ENCODE data around the gene TPD52L1.
"Not testable (repeated sequence)": the region's sequence is repeated elsewhere in the genome, so short reads cannot be mapped to it uniquely, and the experiment has no call there.

Gene TPD52L1

DNA sequence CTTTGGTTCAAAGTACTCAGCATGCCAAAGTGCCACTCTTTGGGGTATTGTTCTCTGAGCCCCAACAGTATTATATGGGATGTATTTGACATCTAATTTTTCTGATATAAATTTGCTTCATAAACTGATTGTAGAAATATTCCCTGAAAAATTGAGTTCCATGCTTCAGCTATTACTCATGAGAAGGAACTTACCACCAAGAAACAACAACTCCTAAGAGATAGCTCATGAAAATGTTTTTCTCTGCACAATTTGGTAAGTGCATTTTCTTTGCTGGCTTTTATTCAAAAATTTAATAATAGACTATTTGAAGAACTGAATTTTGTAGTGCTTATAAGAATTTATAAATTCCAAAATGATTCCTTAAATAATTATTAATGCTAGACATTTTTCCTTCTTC lies 12.8 kb upstream of the TPD52L1 start:
- no peak for DNase-seq (ENCODE audit: low read depth in 1 of 2, low spot score in 1 of 2)

DNA sequence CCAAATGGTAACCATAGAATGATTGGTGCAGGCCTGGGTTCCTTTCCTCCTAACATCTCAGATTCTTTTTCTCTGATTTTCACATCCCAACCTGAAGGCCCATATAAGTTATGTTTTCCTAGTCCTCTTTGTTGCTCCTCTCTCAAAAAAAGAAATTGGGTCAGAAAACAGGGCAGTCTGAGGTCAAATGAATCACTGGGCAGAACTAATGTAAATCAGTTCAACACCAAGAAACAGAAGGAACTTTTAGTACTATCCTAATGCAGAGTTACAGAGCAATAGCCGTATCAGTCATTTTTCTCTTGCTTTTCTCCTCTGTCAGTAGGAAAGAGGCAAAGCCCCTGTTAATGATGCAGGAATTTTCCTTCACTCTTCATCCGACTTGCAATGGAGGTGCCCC lies 11.0 kb upstream of the TPD52L1 start:
- DNase-seq (ENCODE audit: low read depth in 1 of 2, low spot score in 1 of 2) = no peak

DNA sequence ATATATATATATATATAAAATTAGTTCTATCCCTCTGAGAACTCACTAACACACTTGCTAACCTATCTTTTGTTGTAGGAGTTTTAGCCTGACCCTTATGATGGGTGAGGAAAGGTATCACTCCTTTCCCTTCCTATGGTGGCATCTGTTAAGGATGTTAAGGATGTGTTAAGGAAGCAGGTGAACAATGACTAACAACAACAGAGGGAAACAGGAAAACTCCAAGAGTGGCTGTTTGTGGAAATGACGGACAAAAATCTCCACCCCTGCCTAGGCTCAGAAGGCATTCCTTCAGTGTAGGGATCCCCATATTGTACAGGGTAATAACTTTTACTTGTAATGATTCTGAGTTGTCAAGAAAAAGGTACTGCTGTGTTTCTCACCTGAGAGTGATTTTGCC lies 8.8 kb upstream of the TPD52L1 start:
- DNase-seq (ENCODE audit: low read depth in 1 of 2, low spot score in 1 of 2) = no peak

DNA sequence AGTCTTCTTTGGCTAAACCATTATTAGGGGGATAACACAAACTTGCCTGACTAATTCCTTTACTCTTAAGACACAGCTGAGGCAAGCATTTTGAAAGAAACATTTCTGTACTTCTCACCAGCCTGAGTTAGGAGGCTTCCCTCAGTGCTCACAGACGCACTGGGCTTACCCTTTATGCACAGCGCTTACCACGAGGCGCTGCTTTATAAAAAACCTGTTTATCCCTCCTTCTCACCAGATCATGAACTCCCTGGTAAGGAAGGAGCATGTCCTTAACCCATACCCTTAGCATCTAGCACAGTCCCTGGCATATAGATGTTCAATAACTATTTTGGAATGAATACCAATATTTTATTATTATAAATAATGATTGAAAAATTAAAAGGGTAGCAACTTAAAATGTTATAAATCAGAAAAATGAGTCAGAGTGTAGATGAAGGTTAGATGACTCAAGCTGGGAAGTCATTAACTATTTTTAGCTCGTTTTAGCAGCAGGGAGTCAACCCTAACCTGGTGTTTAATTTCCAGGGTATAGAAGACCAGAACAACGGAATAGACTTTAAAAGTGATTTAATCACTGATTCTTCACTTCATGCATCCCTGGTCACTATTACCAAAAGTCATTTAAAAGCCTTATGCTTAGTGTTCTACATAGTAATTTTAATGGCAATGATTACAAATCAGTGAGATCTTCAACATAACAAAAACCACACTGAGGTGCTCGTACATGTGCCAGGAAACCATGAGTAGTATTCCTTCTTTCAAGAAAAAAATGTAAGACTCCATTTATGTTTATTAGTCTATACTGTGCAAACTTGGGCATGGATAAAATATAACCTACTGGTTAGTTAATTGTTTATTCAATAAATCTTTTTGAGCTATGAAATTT lies 4.1 kb upstream of the TPD52L1 start:
- no peak for DNase-seq (ENCODE audit: low read depth in 1 of 2, low spot score in 1 of 2)

DNA sequence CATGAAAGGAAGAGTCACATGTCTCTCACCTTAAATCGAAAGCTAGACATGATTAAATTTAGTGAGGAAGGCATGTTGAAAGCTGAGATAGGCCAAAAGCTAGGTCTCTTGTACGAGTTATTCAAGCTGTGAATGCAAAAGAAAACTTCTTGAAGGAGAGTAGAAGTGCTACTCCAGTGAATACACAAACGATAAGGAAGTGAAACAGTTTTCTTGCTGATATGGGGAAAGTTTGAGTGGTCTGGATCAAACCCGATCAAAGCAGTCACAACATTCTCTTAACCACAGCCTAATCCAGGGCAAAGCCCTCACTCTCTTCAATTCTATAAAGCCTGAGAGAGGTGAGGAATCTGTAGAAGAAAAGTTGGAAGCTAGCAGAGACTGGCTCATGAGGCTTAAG lies 1.9 kb upstream of the TPD52L1 start:
- no peak for DNase-seq (ENCODE audit: low read depth in 1 of 2, low spot score in 1 of 2)

DNA sequence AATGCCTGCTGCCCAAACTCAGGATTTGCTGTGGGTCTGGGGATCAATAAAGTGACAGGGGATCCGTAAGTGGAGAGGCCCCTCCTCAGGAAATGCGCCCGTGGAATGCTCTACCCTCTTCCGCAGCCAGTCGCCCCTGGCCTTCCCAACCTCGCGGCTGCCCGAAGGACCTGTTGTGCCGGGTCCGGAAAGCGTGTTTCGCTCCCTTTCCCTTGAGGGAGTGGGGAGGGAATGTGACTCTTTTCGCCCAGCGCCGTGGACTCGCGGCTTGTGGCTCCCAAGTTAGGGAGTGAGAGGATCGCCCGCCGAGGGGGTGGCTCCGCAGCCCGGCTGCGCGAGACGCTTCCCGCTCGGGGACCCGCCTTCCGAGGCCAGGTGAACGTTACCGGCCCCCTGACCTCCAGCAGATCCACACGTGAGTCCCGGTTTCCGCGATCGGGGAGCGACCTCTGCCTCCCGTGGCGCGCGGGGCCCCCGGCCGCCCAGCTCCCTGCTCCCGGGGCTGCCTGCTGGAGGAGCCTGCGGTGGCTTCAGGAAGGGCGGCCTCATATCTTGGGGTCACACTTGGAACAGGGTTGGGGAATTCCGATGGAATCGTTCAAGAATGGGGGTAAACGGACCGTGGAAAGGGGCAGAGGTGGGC lies 666 bp downstream of the TPD52L1 start:
- peak in 1 of 2 donors; percentile 0 for DNase-seq (ENCODE audit: low read depth in 1 of 2, low spot score in 1 of 2)

DNA sequence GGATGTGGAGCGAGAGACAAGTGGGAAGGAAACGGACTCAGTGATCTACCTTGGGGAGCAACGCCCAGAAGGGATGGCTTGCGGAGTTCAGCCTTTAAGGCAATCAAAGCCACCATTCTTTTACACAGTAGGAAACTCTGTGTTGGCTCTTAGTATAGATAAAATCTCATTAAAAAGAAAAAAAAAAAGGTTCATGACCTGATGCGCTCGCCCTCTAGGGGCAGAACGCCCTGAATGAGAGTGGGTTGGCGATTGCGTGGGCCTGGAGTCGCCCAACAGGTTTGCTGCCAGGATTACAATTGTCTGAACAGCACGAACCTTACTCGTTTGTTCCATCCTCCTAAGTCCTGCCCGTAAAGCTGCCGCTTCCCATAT lies 1.2 kb downstream of the TPD52L1 start:
- peak in 1 of 2 donors; percentile 0 for DNase-seq (ENCODE audit: low read depth in 1 of 2, low spot score in 1 of 2)

DNA sequence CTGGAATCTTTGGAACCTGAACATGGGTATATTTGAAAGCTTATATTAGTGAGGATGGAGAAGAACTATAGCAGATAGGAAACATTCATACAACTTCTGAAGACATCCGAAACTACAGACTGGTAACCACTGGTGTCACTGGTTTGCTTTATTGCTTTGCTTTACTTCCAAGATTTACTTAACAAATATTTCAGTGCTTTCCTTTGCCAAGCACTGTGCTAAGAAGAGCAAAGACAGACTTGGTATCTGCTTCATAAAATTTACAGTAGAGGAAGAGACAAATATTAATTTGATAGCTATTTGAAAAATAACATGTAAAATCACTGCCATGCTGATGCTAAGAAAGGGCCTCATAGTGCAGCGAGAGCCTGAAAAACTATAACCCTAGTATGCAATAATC lies 1.8 kb downstream of the TPD52L1 start:
- DNase-seq (ENCODE audit: low read depth in 1 of 2, low spot score in 1 of 2) = no peak

DNA sequence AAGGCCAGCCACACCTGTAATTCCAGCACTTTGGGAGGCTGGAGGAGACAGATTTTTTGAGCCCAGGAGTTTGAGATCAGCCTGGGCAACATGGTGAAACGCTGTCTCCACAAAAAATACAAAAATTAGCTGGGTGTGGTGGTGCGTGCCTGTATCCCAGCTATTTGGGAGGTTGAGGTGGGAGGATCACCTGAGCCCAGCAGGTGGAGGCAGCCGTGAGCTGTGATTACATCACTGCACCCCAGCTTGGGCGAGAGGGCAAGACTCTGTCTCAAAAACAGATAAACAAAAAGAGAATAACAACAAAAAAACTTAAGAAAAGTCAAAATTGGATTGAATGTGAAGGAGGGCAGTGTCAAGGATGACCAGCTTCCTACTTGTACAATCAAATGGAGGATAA lies 2.9 kb downstream of the TPD52L1 start:
- no peak for DNase-seq (ENCODE audit: low read depth in 1 of 2, low spot score in 1 of 2)

DNA sequence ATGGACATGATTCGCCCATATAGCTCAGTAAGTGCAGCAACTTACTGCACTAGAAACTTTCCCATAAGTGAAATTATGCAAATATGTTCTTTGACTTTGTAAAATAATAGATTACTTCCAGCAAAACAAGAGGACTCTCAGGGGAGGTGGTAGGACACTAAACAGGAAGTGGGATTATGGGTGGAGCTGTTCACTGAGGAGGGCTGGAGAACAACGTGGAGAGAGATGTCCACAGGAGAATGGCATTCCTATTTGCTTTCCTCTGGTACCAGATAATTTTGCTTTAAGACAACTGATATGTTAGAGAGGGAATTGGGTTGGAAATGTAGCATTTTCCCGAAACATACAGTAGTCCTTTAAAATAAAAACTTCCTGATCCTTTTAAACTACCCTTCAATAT lies 3.7 kb downstream of the TPD52L1 start:
- DNase-seq (ENCODE audit: low read depth in 1 of 2, low spot score in 1 of 2) = no peak

DNA sequence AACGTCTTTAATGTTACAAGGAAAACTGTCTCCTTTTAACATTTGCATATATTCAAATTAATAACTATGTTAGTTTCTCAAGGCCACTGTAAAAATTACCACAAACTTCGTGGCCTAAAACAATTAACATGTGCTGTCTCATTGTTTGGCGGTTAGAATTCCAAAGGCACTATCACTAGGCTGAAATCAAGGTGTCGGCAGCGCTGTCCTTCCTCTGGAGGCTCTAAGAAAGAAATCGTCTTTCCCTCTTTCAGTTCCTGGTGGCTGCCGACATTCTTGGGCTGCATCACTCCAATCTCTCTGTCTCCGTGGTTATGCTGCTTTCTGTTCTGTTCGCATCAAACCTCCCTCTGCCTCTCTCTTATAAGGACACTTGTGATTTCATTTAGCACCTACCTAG lies 4.2 kb downstream of the TPD52L1 start:
- no peak for DNase-seq (ENCODE audit: low read depth in 1 of 2, low spot score in 1 of 2)

DNA sequence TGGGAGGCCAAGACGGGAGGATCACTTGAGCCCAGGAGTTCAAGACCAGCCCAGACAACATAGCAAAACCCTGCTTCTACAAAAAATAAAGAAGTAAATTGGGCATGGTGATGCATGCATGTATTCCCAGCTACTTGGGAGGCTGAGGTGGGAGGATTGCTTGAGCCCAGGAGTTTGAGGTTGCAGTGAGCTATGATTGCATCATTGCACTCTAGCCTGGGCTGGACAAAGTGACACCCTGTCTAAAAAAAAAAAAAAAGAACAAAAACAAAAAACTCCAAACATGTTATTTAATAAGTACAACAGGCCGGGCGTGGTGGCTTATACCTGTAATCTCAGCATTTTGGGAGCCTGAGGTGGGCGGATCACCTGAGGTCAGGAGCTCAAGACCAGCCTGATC lies 9.8 kb downstream of the TPD52L1 start:
- DNase-seq (ENCODE audit: low read depth in 1 of 2, low spot score in 1 of 2) = not testable (repeated sequence)

DNA sequence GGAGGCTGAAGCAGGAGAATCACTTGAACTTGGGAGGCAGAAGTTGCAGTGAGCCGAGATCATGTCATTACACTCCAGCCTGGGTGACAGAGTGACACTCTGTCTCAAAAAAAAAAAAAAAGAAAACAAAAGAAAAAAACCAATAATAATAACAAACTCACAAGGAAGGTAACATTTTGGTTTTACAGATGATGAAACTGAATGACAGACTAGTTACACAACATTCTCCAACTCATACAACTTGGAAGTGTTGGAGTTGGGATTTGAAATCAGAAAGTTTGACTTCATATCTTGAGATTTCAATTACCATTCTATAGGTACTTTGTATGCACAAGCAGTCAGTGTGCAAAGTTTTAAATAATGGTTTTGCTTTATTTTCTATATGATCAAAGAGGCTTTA lies 10.2 kb downstream of the TPD52L1 start:
- no peak for DNase-seq (ENCODE audit: low read depth in 1 of 2, low spot score in 1 of 2)

DNA sequence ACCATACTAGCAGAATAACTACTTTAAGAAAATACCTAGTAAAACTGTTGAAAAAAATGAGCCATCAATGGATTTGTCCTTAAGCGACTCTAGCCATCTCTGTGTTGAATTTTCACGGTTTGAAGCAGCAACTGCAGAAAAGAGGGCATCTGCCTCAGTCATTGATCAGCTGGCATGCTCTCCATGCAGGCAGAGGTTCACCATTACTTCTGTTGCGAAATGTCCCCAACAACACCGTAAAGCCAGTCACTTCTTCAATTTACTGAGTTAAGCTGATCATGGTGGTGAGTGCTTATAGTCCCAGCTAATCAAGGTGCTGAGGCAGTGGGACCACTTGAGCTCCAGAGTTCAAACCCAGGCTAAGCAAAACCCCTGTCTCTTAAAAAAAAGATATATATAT lies 11.1 kb downstream of the TPD52L1 start:
- no peak for DNase-seq (ENCODE audit: low read depth in 1 of 2, low spot score in 1 of 2)

DNA sequence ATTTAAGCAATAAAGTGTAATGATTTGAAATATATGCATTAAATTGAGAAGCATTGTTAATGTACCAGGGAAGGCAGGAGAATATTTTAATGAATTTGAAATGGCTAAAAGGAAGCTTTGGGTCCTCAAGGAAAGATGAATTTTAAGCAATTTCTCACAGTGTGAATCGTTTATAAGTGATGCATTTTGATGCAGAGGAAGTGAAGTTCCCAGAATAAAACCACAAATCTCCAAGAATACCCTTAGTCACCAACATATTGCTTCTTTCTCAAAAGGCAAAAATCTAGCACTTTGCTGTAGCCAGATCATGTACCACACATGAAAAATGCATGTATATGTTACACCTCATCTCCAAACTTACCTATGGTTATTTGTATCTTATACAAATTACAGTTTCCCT lies 11.7 kb downstream of the TPD52L1 start:
- no peak for DNase-seq (ENCODE audit: low read depth in 1 of 2, low spot score in 1 of 2)

DNA sequence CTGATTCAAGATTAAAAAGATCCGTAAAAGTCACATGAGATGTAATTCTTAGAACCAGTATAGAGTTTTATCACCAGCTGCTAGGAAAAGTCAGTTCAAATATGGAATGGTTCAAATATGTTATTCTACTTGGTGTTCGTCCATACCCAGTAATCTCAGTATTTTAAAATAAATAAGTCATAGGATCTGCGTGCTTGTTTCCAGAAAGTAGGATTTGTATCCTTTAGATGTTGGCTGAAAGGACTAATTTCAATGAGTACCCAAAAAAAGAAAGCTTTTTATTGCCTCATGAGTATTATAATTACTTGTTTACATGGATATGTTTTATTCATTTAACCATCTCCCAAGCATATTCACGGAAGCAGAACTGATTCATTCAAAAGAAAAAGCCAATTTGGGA lies 12.2 kb downstream of the TPD52L1 start:
- DNase-seq (ENCODE audit: low read depth in 1 of 2, low spot score in 1 of 2) = no peak

DNA sequence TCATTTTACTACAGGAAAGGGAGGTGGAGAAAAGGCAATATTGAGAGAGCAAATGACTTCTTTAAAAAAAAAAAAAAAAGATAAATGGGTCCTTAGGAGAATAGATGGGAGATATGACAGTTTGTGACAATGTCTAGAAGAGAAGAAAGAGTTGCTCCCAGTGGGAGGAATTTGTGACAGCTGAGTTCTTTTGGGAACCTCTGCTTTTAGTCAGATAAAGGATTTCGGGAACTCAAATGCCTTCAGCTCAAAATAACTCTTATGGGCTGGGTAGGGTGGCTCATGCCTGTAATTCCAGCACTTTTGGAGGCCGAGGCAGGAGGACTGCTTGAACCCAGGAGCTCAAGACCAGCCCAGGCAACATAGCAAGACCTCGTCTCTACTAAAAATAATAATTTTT lies 13.1 kb downstream of the TPD52L1 start:
- DNase-seq (ENCODE audit: low read depth in 1 of 2, low spot score in 1 of 2) = no peak

DNA sequence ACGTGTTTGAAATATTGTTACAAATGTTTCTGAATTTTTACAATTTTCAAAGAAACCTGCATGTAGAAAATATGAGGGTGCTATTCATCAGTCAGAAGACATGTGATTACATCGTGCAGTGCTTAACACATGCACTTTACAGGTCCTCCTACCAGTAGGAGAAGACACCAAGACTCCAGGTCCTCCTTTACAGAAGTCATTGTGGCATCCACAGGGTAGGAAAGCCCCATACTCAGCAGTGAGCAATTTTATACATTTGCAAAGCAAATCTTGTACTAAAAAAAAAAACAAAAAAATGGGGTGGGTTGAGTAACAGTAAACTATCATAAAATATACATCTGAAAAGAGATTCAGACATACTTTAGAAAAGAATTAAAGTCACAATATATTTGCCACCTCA lies 14.0 kb downstream of the TPD52L1 start:
- no peak for DNase-seq (ENCODE audit: low read depth in 1 of 2, low spot score in 1 of 2)

DNA sequence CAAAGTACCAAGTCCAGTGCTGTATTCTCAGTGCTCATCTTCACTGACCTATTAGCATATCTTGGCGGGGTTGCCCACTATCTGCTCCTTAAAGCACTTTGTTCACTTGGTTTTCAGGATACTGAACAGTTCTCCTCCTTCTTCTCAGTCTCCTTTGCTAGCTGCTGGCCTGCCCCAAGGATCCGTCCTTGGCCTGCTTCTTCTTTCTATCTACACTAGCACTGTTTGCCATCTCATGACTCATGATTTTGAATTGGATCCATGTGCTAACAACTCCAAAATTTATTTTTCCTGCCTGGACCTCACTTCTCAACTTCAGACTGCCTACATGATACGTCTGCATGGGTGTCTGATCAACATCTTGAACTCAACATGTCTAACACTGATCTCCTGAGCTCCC lies 15.5 kb downstream of the TPD52L1 start:
- DNase-seq (ENCODE audit: low read depth in 1 of 2, low spot score in 1 of 2) = no peak

DNA sequence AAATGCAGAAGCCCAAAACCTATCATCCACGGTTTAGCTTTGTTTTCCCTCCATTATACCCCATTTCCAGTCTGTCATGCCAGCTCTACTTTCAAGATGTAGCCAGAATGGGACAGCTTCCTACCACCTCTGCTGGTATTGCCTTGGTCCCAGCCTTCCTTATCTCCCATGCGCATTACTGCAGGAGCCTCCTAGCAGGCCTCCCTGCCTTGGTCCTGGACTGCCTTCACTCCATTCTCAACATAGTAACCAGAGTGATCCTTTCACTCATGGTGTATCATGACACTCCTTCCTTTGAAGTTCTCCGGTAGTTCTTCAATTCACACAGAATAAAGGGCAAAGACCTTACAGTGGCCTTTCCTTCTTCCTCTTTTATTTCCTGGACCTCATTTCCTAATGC lies 15.9 kb downstream of the TPD52L1 start:
- no peak for DNase-seq (ENCODE audit: low read depth in 1 of 2, low spot score in 1 of 2)

DNA sequence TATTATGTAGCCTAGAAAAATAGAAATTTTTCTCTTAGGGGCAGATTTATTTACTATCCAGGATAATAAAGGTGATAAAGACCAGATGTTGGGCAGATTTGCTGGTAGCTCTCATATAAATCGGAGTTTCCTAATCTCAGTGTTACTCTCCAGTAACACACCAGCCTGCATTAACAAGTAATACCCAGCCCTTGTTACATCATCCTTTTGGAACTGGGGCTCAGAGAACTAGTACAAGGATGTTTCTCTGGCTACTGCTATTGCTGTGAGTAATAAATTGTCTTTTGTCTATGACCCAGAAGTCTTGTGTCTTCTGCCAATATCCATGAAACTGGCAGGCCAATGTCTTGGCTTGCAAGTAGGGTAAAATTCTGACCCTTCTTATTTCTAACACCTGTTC lies 16.8 kb downstream of the TPD52L1 start:
- no peak for DNase-seq (ENCODE audit: low read depth in 1 of 2, low spot score in 1 of 2)

DNA sequence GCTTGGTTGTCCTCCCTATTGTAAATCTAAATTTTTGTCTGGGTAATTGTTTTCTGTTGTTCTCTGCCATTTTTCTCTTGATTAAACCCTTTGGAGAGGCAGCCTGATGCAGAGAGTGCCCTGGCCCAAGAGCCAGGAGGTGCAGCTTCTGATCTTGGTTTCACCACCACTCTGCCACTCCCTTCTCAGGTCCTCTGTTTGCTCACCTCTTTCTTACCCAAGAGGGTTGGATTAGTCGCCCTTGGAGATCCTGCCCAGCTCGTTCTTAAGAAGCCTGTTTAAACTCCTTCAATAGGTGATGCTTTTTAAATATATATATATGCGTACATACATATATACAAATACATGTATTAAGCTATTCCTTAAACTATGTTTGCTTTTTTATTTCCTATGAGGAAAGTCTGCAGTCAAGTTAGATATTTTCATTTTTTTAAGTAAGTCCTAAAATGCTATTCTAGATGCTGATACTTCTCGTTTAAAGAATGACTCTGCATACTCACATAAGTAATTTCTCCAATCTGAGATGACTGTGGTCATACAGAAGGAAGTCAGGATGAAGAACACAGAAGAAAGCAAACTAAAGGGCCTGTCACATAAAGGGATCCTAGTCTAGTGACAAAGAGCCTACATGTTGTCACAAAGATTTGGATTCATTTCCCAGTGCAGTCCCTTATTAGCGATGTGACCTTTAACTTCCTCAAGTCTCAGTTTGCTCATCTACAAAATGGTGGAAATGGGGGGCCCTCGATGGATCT lies 19.9 kb downstream of the TPD52L1 start:
- no peak for DNase-seq (ENCODE audit: low read depth in 1 of 2, low spot score in 1 of 2)

Measured in stimulated activated CD4-positive, alpha-beta T cell treated with anti-CD3 and anti-CD28 coated beads, Interleukin-15, amount 100 ng/mL, for 1 hour (primary cell).